Measurements from ENCODE around the gene ANKRD39. TPM values are rescaled to one million over a fixed set of nuclear protein-coding genes. Genes with fewer than 3 reads are reported as not detected.
A peak's percentile ranks its signal among the peaks of the same experiment; 100 is the strongest.

The ANKRD39 gene
- total RNA-seq, 2 donors from 2014 or later = 16.8 to 18.6 TPM

DNA sequence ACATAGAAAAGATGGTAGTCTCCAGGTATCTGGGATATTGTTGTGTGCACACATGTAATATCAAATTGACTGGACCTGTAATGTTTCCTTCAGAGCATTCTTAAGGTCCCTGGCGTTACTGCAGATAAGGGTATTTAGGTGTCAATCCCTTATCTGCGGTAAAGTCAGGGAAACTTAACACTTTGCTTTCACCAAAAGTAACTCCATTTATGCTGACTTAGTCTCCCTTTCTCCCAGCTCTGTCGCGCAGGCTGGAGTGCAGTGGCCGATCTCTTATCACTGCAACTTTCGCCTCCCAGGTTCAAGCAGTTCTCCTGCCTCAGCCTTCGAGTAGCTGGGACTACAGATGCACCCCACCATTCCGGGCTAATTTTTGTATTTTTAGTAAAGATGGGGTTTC lies 39.9 kb downstream of the ANKRD39 start:
- Mint-ChIP-seq H3K36me3 (ENCODE audit: low read depth) (no peaks in the 10 kb centered on the region), H3K27ac (peak overlapping the region; percentile 74), H3K27me3 (no peaks in the 10 kb centered on the region), H3K4me3 (peak overlapping the region; percentile 88), H3K4me1 (peaks cover 46% of the 10 kb centered on the region)
- ATAC-seq = no peak
- no peak for DNase-seq
- no peaks in the 10 kb centered on the region for H3K9me3 ChIP-seq (ENCODE audit: control insufficient read depth, low read length, poor library complexity, severe bottlenecking)

DNA sequence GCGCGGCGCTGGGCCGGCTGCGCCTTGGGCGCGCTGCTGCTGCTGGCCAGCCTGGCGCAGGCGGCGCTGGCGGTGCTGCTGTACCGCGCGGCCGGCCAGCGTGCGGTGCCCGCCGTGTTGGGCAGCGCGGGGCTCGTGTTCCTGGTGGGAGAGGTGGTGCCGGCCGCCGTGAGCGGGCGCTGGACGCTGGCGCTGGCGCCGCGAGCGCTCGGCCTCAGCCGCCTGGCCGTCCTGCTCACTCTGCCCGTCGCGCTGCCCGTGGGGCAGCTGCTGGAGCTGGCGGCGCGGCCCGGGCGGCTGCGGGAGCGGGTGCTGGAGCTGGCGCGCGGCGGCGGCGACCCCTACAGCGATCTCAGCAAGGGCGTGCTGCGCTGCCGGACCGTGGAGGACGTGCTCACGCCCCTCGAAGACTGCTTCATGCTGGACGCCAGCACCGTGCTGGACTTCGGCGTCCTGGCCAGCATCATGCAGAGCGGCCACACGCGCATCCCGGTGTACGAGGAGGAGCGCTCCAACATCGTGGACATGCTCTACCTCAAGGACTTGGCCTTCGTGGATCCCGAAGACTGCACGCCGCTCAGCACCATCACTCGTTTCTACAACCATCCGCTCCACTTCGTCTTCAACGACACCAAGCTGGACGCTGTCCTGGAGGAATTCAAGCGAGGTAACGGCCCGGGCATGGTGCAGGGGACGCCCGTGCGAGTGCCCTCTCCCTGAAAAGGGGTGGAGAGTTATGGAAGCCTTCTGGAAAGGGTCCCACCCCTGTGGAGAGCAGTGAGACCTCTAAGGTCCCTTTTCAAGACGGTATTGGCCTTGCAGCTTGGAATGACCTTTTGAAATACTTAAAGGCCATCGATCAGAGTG lies 40.7 kb downstream of the ANKRD39 start:
- H3K4me1 Mint-ChIP-seq = peaks cover 52% of the 10 kb centered on the region
- H3K27me3 Mint-ChIP-seq = no peaks in the 10 kb centered on the region
- peak overlapping the region; percentile 88 for H3K4me3 Mint-ChIP-seq
- ATAC-seq (no peak), DNase-seq (no peak)
- peak overlapping the region; percentile 74 for H3K27ac Mint-ChIP-seq
- H3K36me3 Mint-ChIP-seq (ENCODE audit: low read depth) = no peaks in the 10 kb centered on the region
- no peaks in the 10 kb centered on the region for H3K9me3 ChIP-seq (ENCODE audit: control insufficient read depth, low read length, poor library complexity, severe bottlenecking)

DNA sequence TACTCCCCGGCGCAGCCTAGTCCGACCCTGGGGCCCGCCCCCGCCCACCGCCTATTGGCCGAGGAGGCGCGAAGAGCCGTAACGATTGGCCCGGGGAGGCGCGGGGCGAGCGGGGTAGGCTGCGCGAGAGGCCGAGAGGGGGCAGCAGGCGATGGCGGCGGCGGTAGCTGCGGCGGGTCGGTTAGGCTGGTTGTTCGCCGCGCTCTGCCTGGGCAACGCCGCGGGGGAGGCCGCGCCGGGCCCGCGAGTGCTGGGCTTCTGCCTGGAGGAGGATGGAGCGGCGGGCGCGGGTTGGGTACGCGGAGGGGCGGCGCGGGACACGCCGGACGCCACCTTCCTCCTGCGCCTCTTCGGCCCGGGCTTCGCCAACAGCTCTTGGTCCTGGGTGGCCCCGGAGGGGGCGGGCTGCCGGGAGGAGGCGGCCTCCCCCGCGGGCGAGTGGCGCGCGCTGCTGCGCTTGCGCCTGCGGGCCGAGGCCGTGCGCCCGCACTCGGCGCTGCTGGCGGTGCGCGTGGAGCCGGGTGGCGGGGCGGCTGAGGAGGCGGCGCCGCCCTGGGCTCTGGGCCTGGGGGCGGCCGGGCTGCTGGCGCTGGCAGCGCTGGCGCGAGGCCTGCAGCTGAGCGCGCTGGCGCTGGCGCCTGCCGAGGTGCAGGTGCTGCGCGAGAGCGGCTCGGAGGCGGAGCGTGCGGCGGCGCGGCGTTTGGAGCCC lies 41.5 kb downstream of the ANKRD39 start, which contains the start of gene CNNM3:
TSS of gene CNNM3 (plus strand) at position 142 of the 709 bp plus-strand sequence. CDS start at position 152, 10 bp downstream.
- H3K36me3 Mint-ChIP-seq (ENCODE audit: low read depth) = no peaks in the 10 kb centered on the region

GRCh38 chr2:96815326-96816126 lies 42.3 kb downstream of the ANKRD39 start:
- Mint-ChIP-seq H3K27ac (peak overlapping the region; percentile 77), H3K4me1 (peaks cover 48% of the 10 kb centered on the region), H3K36me3 (ENCODE audit: low read depth) (no peaks in the 10 kb centered on the region), H3K4me3 (peak overlapping the region; percentile 87), H3K27me3 (no peaks in the 10 kb centered on the region)
- no peaks in the 10 kb centered on the region for H3K9me3 ChIP-seq (ENCODE audit: control insufficient read depth, low read length, poor library complexity, severe bottlenecking)
- DNase-seq (no peak), ATAC-seq (peak; percentile 2)

More for the DNA sequence above, 41.5 kb downstream of the ANKRD39 start, which contains the start of gene CNNM3:
- DNase-seq (peak; percentile 91 to 96 (median 94)), ATAC-seq (peak; percentile 93)
- H3K27me3 Mint-ChIP-seq = no peaks in the 10 kb centered on the region
- H3K4me1 Mint-ChIP-seq = peaks cover 50% of the 10 kb centered on the region
- H3K27ac Mint-ChIP-seq = peak within 1 kb of the TSS; percentile 77
- H3K9me3 ChIP-seq (ENCODE audit: control insufficient read depth, low read length, poor library complexity, severe bottlenecking) = no peaks in the 10 kb centered on the region
- peak within 1 kb of the TSS; percentile 88 for H3K4me3 Mint-ChIP-seq

GRCh38 chr2:96813656-96814055 lies 44.2 kb downstream of the ANKRD39 start:
- Mint-ChIP-seq H3K36me3 (ENCODE audit: low read depth) (no peaks in the 10 kb centered on the region), H3K27me3 (no peaks in the 10 kb centered on the region), H3K4me3 (no peak overlapping the region), H3K27ac (no peak overlapping the region), H3K4me1 (peaks cover 31% of the 10 kb centered on the region)
- no peaks in the 10 kb centered on the region for H3K9me3 ChIP-seq (ENCODE audit: control insufficient read depth, low read length, poor library complexity, severe bottlenecking)
- no peak for DNase-seq
- ATAC-seq = no peak

DNA sequence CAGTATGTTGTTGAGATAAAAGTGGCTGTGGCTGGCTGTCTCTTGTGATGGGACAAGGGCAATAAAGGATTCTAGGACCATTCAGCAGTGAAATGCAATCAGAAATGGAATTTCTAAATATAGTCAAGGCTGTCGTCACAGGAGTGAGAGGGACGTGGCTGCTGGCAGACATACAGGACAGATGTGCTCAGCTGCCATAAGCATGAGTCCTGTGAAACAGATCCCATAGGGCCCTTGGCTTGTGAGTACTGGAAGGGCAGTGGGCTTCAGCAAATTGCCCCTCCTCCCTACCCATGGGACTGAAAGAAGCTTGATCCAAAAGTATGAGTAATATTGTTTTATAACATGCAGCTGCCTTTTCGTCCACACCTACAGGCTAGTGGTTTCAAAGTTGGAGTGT lies 45.9 kb downstream of the ANKRD39 start:
- ATAC-seq (no peak), DNase-seq (no peak)
- no peak overlapping the region for H3K4me3 Mint-ChIP-seq
- H3K9me3 ChIP-seq (ENCODE audit: control insufficient read depth, low read length, poor library complexity, severe bottlenecking) = no peaks in the 10 kb centered on the region
- no peaks in the 10 kb centered on the region for H3K36me3 Mint-ChIP-seq (ENCODE audit: low read depth)
- H3K27me3 Mint-ChIP-seq = no peaks in the 10 kb centered on the region
- H3K4me1 Mint-ChIP-seq = peaks cover 24% of the 10 kb centered on the region
- no peak overlapping the region for H3K27ac Mint-ChIP-seq

- no peaks in the 10 kb centered on the region for H3K27me3 Mint-ChIP-seq
- ATAC-seq (no peak), DNase-seq (no peak)
- H3K9me3 ChIP-seq (ENCODE audit: control insufficient read depth, low read length, poor library complexity, severe bottlenecking) = no peaks in the 10 kb centered on the region
- peaks cover 34% of the 10 kb centered on the region for H3K4me1 Mint-ChIP-seq
- peak overlapping the region; percentile 37 for H3K27ac Mint-ChIP-seq
- H3K4me3 Mint-ChIP-seq = no peak overlapping the region
- H3K36me3 Mint-ChIP-seq (ENCODE audit: low read depth) = no peaks in the 10 kb centered on the region
These were observed 47.0 kb downstream of the ANKRD39 start for GRCh38 chr2:96810783-96811192.

GRCh38 chr2:96809951-96810782 lies 47.6 kb downstream of the ANKRD39 start:
- no peaks in the 10 kb centered on the region for H3K36me3 Mint-ChIP-seq (ENCODE audit: low read depth)
- DNase-seq = no peak

DNA sequence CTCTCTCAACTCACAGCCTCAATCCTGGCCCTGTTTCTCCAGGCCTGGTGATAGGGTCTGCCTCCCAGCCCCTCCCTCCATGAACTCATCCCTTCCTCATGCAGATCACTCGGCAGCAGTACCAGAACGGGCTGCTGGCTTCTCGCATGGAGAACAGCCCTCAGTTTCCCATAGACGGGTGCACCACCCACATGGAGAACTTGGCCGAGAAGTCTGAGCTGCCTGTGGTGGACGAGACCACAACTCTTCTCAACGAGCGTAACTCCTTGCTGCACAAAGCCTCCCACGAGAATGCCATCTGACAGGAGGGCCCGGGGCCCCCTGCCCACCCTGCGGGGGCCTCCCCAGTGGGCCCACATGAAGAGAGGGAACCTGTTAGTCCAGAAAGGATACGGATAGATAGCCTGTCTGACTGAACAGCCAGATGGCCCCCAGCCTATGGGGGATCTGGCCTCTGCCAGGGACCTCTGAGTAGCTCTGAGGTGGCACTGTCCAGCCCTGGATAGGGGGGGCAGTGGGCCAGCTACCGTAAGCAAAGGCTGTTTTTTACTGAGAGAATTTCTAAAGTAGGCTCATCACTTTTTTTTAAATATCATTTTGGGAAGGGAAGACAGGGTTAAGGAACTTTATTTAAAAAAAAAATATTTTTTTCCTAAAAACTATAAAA lies 48.5 kb downstream of the ANKRD39 start:
- H3K4me3 Mint-ChIP-seq = no peak overlapping the region
- peak overlapping the region; percentile 99 for H3K27ac Mint-ChIP-seq
- H3K36me3 Mint-ChIP-seq (ENCODE audit: low read depth) = no peaks in the 10 kb centered on the region
- peaks cover 28% of the 10 kb centered on the region for H3K4me1 Mint-ChIP-seq
- H3K27me3 Mint-ChIP-seq = no peaks in the 10 kb centered on the region
- no peaks in the 10 kb centered on the region for H3K9me3 ChIP-seq (ENCODE audit: control insufficient read depth, low read length, poor library complexity, severe bottlenecking)
- ATAC-seq (no peak), DNase-seq (no peak)

More at GRCh38 chr2:96809951-96810782, 47.6 kb downstream of the ANKRD39 start:
- H3K9me3 ChIP-seq (ENCODE audit: control insufficient read depth, low read length, poor library complexity, severe bottlenecking) = no peaks in the 10 kb centered on the region
- ATAC-seq = no peak
- H3K27ac Mint-ChIP-seq = peak overlapping the region; percentile 37
- no peaks in the 10 kb centered on the region for H3K27me3 Mint-ChIP-seq
- no peak overlapping the region for H3K4me3 Mint-ChIP-seq
- H3K4me1 Mint-ChIP-seq = peaks cover 30% of the 10 kb centered on the region

DNA sequence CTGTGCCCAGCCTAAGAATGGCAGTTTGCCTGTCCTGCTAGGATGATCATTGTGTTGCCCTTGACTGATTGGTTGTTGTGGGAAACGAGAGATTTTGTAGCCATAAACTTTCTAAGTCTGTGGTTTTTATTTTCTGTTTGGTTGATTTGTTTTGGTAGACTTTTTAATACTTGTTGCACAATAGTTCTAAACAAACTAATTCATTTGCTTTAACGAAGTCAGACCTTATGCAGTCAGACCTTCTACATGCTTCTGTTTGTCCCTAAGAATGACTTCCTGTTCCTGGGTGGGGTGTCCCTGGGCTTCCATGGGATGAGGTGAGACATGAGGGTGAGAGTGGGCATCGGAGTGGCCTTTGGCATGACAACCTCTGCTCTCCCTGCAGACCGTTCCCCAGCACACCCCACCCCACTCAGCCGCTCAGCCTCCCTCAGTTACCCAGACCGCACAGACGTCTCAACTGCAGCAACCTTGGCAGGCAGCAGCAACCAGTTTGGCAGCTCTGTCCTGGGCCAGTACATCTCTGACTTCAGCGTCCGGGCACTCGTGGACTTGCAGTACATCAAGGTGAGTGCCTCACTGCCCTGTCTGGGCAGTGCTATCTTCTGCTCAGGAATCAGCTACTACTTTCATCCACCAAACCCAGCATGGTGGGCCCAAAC lies 49.5 kb downstream of the ANKRD39 start:
- DNase-seq (no peak), ATAC-seq (no peak)
- Mint-ChIP-seq H3K4me1 (peaks cover 28% of the 10 kb centered on the region), H3K36me3 (ENCODE audit: low read depth) (no peaks in the 10 kb centered on the region), H3K27ac (peak overlapping the region; percentile 99), H3K4me3 (no peak overlapping the region), H3K27me3 (no peaks in the 10 kb centered on the region)
- H3K9me3 ChIP-seq (ENCODE audit: control insufficient read depth, low read length, poor library complexity, severe bottlenecking) = no peaks in the 10 kb centered on the region

DNA sequence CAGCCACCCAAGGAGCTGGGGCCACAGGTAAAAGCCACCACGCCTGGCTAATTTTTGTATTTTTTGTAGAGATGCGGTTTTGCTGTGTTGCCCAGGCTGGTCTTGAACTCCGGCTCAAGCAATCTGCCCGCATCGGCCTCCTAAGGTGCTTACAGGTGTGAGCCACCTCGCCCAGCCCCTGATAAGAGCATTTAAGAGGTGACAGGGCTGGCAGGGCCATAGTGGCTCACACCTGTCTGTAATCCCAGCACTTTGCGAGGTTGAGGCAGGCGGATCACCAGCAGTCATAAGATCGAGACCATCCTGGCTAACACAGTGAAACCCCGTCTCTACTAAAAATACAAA lies 50.7 kb downstream of the ANKRD39 start:
- H3K9me3 ChIP-seq (ENCODE audit: control insufficient read depth, low read length, poor library complexity, severe bottlenecking) = no peaks in the 10 kb centered on the region
- H3K27ac Mint-ChIP-seq = peak overlapping the region; percentile 99
- peak overlapping the region; percentile 83 for H3K4me3 Mint-ChIP-seq
- no peaks in the 10 kb centered on the region for H3K27me3 Mint-ChIP-seq
- no peak for DNase-seq
- no peak for ATAC-seq
- no peaks in the 10 kb centered on the region for H3K36me3 Mint-ChIP-seq (ENCODE audit: low read depth)
- H3K4me1 Mint-ChIP-seq = peaks cover 20% of the 10 kb centered on the region
